NB4 (cell line): ENCODE measurements around the gene OXCT2.

Source experiments
- POLR2A ChIP-seq: IDR thresholded peaks from 2 replicates; pipeline ENCODE4 v1.6.1; 2011; ENCODE audit warnings: mild to moderate bottlenecking; ENCODE audit not compliant: insufficient read length; ENCODE audit errors: extremely low read depth
- TF ChIP-seq, protein P1 (sequence below): IDR thresholded peaks from one replicate; pipeline ENCODE4 v1.5.1; 2012; ENCODE audit warnings: low read depth, low read length
- TF ChIP-seq, protein P2 (sequence below): IDR thresholded peaks from 2 replicates; pipeline ENCODE4 v1.6.1; 2011; ENCODE audit warnings: low read depth, low read length

DNA sequence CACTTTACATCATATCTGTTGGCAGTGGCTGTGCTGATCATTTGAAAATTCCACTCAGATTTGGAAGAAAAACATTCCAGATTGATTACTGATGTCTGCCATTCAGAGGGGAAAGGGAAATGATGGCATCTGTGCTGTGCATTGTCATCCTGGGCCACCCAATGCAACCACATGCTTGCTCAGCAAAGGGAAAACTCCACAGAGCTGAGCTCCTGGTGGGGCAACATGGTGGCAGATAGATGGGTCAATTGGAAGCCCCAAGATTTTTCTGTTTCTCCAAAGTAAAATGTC, 11.8 kb downstream of the OXCT2 start:
- TF ChIP-seq, protein P1, sequence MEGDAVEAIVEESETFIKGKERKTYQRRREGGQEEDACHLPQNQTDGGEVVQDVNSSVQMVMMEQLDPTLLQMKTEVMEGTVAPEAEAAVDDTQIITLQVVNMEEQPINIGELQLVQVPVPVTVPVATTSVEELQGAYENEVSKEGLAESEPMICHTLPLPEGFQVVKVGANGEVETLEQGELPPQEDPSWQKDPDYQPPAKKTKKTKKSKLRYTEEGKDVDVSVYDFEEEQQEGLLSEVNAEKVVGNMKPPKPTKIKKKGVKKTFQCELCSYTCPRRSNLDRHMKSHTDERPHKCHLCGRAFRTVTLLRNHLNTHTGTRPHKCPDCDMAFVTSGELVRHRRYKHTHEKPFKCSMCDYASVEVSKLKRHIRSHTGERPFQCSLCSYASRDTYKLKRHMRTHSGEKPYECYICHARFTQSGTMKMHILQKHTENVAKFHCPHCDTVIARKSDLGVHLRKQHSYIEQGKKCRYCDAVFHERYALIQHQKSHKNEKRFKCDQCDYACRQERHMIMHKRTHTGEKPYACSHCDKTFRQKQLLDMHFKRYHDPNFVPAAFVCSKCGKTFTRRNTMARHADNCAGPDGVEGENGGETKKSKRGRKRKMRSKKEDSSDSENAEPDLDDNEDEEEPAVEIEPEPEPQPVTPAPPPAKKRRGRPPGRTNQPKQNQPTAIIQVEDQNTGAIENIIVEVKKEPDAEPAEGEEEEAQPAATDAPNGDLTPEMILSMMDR = no peak
- no peak for TF ChIP-seq POLR2A
- TF ChIP-seq, protein P2, sequence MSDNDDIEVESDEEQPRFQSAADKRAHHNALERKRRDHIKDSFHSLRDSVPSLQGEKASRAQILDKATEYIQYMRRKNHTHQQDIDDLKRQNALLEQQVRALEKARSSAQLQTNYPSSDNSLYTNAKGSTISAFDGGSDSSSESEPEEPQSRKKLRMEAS = no peak
